HEK293T (cell line): ENCODE data around the gene ITIH1.

Experiments used
- ARNT ChIP-seq: fragments of 450-650 bp; IDR thresholded peaks from 2 replicates; pipeline ENCODE4 v1.6.1; 2017; ENCODE audit warnings: mild to moderate bottlenecking
- BHLHE40 ChIP-seq: fragments of 450-650 bp; IDR thresholded peaks from 2 replicates; pipeline ENCODE4 v1.6.1; 2016; ENCODE audit warnings: mild to moderate bottlenecking, moderate library complexity, borderline replicate concordance
- ELF4 ChIP-seq: fragments of 450-650 bp; IDR thresholded peaks from 2 replicates; pipeline ENCODE4 v1.6.1; 2017; ENCODE audit warnings: antibody characterized with exemption
- FOXA1 ChIP-seq: fragments of 450-650 bp; IDR thresholded peaks from 2 replicates; pipeline ENCODE4 v1.6.1; 2016; ENCODE audit warnings: mild to moderate bottlenecking
- FOXK2 ChIP-seq: fragments of 450-650 bp; IDR thresholded peaks from 2 replicates; pipeline ENCODE4 v1.6.1; 2016; ENCODE audit warnings: mild to moderate bottlenecking
- FOXM1 ChIP-seq: fragments of 450-650 bp; IDR thresholded peaks from 2 replicates; pipeline ENCODE4 v1.6.1; 2017; ENCODE audit warnings: mild to moderate bottlenecking, borderline replicate concordance
- L3MBTL2 ChIP-seq: fragments of 450-650 bp; conservative IDR thresholded peaks from 2 replicates; pipeline ENCODE4 v1.6.1; 2016; ENCODE audit warnings: mild to moderate bottlenecking
- LEF1 ChIP-seq: fragments of 450-650 bp; IDR thresholded peaks from 2 replicates; pipeline ENCODE4 v1.6.1; 2017; ENCODE audit warnings: mild to moderate bottlenecking, borderline replicate concordance
- NFRKB ChIP-seq: fragments of 450-650 bp; IDR thresholded peaks from 2 replicates; pipeline ENCODE4 v1.6.1; 2016; ENCODE audit warnings: mild to moderate bottlenecking, moderate library complexity
- PKNOX1 ChIP-seq: fragments of 450-650 bp; IDR thresholded peaks from 2 replicates; pipeline ENCODE4 v1.6.1; 2016
- SP1 ChIP-seq: fragments of 450-650 bp; IDR thresholded peaks from 2 replicates; pipeline ENCODE4 v1.6.1; 2017
- SUZ12 ChIP-seq: fragments of 450-650 bp; IDR thresholded peaks from 2 replicates; pipeline ENCODE4 v1.6.1; 2016; ENCODE audit warnings: mild to moderate bottlenecking
- ZNF384 ChIP-seq: fragments of 450-650 bp; IDR thresholded peaks from 2 replicates; pipeline ENCODE4 v1.6.1; 2016

DNA sequence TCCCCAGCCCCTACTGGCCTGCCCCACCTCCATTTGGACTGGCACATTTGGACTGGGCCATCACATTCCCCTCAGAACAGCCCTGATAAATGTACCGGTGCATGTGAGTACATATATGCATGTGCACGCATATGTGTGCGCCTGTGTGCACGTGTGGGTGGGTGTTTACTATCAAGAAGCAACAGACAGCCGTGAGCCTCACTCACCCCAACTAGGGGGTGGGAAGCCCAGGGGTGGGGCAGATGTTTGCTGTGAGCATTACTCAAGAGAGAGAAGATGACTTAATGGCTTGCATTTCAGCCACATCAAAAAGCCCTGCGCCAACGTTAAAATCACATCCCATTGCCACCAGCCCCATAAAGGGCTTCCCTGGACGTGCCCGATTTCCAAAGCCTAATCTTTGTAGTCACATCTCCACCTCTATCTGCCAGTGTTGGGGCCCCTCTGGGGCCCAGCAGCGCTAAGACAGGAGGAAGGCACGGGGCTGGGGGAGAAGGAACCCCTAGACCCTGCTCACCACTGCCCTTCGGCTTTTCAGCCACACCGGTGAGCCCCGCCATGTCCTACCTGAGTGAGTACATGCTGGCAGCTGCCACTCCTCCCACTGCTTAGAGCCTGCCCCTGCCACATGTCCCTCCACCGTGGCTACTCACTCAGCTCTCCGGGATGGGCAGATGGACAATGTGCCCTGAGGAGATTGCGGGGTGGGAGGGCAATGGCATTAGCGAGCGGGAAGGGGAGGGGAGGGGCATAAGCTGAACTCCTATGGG lies 28.1 kb downstream of the ITIH1 start:
- TF ChIP-seq FOXA1 (no peak), FOXM1 (no peak), SP1 (no peak), NFRKB (no peak), BHLHE40 (no peak), ELF4 (no peak), PKNOX1 (no peak), ZNF384 (no peak), FOXK2 (no peak), ARNT (no peak), LEF1 (no peak), SUZ12 (no peak), L3MBTL2 (no peak)
